HG03025 (cell line): Measurements from ENCODE around the gene ETV6.
"Not testable (repeated sequence)": the region's sequence is repeated elsewhere in the genome, so short reads cannot be mapped to it uniquely, and the experiment has no call there.

Experiments used
- ATAC-seq: cut with Tn5 transposase; IDR thresholded peaks from one replicate; pipeline ENCODE4 v1.9.1; 2021; ENCODE audit warnings: mild to moderate bottlenecking, moderate library complexity; ENCODE audit not compliant: unreplicated experiment, low FRiP score

The ETV6 gene

DNA sequence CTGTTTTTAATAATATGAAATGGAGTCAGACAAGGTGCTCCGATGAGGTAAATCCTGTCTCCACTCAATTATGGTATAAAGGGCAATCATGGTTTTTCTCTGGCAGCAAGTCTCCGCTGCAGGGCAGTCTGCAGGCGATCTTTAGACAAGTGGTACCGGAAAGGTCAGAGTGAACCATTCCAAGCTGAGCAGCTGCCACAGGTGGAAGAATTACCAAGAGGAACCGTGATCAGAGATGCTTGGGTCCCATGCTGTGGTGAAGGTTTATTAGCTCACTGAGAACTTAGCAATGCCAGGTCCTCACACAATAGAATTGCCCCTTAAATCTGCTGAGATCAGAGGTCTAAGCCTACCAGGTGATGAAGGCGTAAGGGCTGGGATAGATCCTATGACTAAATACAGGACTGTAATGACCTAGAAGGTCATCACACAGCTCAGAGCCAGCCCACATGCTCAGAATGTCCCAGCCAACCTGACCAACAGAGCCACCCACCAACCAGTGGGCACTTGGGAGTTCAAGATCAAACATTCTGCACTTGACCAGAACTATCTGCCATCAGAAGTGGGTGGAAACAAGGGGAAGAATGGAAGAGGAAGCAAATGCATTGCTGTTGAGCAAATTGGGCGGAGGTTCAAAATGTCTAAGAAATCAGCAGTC is 246.1 kb downstream of the ETV6 start:
- no peak for ATAC-seq

DNA sequence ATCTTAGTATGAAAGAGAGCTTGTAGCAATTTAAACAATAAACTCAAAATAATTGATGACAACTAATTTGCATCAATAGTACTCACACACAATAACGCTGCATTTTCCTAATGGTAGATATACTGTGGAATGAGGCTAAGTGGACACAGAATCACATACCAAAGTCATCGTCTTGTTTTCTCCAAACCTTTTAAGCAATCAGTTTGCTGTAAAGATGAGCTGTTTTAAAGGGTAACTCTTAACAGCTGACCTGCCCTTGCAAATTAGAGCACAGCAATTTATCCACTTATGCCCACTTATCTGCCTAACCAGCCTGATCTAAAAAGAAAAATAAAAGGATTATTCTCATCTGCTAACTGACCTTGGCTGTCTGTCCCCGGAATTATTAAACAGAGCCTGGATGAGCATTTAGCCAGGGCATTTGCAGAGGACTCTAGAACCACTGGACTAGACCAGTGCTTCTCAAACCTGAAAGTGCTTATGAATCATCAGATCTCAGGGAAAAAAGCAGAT is 247.0 kb downstream of the ETV6 start:
- ATAC-seq, result no peak

DNA sequence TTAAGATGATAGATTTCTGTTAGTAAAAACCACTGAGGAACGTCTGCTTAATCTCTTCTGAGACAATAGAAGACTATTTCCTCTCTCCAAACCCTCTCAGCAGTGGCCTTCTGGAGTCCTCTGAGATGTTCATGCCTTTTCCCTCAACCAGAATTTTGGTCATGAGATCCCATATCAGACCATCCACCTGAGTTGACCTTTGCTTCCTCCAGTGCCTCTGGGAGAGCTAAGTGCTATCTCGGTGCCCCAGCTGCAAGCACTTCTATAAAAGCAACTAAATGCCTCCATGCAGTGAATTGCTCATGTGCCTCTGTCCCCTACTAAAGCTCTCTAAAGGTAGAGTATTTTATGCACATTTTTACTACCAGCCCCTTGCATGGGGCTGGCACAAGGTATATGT is 248.4 kb downstream of the ETV6 start:
- ATAC-seq, result no peak

DNA sequence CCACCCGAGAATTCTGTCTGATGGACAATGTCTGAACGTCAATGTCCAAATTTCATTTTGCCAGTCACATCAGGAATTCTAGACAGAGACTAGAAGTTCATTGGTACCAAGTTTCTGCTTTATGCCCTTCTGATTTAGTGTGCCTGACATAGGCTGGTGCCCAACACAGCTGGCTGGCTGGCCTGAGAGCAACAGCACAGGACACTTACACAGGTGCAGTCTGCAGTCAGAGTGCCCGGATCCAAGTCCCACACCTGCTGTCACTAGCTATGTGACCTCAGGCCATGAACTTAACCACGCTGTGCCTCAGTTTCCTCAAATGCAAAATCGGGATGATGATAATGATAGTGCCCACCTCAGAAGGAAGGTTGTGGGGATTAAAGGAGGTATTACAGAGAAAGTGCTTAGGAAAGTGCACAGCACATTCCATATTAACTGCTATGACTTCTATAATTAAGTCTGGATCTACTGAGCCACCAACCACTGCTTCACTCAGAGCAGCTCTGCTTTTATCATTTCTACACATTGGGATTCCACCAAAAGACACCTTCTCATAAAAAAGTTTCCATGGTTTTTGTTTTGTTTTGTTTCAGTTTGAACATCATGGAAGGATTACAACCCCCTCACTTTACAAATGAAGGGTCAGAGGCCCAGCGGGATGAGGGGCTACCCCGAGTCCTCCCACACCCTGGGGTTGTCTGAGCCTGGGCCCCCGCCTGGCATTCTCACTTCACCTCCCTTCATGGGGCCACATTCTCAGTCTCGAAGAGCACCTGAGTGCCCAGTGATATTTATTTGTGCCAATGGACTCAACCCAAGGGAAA is 252.4 kb downstream of the ETV6 start:
- no peak for ATAC-seq

DNA sequence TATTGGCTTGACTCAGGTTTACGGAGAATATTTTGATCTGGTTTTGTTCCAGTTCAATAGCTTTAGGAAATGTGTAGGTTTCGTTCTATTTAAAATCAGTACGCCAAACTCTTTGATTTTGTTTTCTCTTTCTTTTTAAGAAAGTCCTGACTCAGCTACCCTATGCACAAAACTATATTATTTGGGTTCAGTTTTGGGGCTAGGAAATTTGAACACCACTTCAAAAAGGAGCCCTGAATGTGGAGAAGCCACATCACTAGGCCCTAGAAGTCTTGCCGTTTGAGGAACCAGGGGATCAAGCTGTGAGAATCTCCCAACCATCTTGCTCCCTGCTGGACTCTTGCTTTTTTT is 253.0 kb downstream of the ETV6 start:
- no peak for ATAC-seq

DNA sequence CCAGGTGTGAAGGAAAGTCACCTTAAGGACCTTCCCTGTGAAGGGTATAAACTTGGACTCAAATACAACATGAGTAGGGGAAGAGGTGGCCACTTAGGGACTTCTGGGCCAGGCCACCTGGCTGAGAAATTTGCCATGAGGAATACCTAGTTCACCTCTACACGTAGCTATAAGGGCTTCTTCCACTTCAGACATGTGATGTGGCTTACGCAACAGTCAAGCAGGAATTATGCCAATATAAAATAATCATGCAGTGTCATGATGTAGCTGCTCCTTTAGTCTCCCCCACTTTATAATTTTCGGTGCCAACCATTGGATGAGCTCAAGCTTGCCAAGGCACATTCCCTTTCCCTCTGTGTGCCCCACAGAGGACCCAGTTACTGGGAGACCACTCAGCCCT is 254.7 kb downstream of the ETV6 start:
- no peak for ATAC-seq

DNA sequence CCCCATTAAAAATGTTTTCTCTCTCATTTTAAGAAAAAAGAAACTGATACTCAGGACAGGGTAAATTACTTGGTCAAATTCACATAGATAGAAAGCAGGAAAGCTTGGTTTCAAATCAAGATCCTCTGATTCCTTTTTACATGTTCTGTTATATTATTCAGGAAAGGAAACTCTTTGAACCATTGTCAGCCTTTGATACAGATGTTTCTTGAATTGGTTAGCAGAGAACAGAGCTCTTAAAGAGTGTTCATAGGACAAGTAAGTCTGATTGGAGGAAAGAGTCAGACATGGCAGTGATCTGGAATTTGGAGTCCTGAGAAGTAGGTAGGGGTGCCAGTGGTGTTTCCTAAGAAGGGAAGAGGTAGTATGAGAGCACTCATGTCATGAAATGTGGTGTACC is 256.1 kb downstream of the ETV6 start:
- ATAC-seq, result no peak

DNA sequence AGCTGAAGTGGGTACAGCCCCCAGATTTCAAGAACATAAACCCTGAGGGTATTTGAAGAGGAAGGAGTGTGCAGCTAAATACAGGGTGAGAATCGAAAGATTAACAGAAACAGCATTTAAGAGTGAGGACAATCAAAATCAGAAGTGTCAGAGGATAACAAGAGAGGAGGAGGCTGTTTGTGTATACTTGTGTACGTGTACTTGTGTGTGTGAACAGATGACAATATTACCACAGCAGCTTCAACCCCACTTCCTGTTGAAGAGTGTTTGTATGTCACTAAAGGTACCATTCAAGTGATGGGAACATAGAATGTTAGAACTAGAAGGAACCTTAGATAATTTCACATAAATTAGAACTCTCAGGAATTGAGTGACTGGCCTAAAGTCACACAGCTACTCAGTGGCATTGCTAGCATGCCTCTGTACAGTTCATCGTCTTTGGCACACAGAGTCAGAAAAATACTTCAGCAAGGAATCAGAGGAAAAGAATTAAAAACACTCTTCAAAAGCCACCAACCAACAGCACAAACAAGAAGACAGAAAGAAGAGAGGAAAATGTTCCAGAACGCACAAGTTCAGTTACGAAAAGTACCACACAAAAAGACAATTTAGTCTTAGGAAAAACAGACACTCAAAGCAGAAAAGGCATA is 256.9 kb downstream of the ETV6 start:
- no peak for ATAC-seq

DNA sequence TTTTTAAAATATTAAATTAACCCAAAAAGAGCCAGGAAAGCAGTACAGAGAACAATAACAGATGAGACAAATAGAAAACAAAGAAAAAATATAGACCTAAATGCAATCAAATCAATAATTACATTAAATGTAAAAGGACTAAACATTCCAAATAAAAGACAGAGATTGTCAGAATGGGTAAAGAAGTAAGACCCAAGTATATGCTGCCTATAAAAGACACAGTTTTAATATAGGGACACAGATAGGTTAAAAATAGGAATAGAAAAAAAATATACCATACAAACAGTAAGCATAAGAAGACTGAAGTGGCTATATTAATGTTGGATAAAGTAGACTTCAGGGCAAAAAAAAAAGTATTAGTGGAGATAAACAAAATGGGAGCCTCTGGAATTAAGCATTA is 258.2 kb downstream of the ETV6 start:
- no peak for ATAC-seq

DNA sequence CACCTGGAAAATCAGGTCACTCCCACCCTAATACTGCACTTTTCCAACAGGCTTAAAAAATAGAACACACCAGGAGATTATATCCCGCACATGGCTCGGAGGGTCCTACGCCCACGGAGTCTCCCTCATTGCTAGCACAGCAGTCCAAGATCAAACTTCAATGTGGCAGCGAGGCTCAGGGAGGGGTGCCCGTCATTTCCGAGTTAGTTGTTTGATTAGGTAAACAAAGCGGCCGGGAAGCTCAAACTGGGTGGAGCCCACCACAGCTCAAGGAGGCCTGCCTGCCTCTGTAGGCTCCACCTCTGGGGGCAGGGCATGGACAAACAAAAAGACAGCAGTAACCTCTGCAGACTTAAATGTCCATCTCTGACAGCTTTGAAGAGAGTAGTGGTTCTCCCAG is 259.9 kb downstream of the ETV6 start:
- ATAC-seq, result not testable (repeated sequence)

DNA sequence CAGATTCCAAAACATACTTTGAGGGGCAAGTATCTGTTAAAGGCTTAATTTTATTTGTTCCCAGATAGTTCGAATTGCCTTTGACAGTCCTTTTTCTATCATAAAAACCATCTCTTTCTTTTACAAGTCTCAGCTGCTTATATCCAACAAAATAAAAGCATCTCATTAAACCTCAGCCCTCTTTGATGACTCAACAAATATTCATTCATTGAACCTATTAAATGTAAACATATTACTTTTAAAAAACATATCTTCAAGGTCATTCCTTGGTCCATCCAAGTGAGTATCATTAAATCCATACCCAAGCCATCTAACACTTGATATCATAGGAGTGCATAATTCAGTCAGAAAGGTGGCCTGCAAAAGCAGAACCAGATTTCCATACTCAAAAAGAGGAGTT is 266.6 kb downstream of the ETV6 start:
- no peak for ATAC-seq

DNA sequence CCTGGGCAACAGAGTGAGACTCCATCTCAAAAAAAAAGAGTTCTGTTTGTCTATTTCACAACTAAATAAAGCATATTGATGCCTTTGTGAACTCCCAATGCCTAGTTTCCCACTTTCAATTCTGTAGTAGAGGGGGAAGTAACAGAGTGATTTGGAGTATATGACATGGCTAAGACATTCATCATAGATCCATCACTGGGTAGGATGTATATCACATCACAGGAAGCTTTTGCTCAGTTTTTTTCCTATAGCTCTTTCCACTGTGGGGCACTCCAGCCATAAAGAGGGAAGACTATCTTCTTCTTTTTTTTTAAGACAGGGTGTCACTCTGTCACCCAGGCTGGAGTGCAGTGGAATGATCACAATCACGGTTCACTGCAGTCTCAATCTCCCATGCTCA is 267.3 kb downstream of the ETV6 start:
- ATAC-seq, result no peak

DNA sequence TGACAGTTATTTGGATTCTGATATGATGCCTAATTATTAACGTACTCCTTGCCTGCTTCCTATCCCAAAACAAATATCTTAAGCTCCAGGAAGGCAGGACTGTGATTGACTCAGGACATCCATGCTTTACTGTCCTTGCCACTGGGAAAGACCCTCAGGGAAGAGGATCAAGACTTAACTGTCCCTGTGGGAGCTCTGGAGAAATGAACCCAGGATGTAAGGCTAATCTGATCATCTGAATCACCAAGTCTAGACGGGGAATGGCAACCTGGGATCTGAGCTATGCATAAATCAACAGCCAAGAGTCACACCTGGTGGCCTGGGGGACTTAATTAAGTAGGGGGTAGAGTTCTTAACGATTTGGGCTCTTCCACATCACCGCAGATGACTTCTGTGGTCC is 268.0 kb downstream of the ETV6 start:
- no peak for ATAC-seq

DNA sequence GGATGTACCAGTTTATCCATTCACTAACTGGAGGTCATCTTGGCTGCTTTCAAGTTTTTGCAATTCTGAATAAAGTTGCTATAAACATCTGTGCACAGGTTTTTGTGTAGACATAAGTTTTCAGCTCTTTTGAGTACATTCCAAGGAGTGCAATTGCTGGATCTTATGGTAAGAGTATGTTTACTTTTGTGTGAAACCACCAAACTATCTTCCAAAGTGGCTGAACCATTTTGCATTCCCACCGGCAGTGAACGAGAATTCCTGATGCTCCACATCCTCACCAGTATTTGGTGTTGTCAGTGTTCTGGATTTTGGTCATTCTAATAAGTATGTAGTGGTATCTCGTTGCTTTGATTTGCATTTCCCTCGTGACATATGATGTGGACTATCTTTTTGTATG is 270.8 kb downstream of the ETV6 start:
- ATAC-seq, result no peak

DNA sequence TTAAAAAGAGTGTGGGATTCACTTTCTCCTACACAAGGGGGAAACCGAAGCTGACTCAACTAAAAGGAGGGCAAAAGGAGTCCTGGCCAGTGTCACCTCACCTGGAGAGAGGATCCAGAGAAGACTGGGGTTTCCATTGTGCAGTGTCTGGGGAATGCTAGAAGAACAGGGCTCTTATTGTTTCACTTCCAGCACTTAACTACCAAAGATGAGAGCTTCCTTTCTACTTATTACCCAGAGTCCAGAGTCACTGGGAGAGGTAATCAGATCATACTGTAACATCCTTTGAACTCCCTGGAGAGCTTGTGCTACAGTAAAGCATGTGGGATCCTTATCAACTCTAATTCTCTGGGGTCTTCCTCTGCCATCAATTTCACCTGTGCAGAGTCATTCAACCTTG is 272.9 kb downstream of the ETV6 start:
- no peak for ATAC-seq

DNA sequence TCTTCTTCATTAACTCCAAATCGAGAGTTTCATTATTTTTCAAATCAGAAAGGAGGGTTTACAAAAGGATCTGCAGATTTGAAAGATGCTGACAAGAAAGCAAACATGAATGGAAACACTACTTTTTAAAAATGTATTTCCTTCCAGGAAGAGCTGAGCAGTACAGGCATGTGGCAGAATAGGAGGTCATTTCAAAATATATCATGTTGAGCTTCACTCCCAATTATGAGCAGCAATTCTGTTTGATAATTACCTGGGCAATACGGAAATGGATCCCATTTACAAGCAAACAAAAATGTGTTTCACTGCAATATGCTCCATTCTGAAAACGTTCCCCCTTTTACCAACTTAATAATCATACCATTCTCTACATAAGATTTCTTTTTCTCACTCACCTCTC is 273.6 kb downstream of the ETV6 start:
- no peak for ATAC-seq

DNA sequence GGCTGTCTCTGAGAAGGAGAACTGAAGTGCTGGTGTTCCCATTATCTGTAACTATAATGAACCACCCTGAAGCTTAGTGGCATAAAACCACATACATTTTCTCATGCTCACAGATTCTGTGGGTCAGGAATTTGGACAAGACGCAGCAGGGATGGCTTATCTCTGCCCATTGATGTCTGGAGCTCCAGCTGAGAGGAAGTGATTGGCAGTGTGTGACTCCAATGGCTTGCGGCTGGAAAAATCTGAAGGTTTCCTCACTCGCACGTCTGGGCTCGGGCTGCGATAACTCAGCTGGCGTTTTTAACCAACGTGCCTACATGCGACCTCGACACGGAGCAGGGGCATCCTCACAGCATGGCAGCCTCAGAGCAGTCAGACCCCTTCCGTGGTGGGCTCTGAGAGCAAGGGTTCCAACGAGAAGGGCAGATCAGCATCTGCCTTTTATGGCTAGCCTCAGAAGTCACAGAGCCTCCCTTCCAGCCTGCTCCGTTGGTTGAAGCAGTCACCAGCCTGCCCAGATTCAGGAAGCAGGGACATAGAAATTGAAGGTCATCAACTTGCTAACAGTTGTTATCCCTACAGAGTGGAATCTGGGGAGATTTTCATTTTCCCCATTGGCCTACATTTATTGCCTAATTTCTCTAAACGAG is 277.9 kb downstream of the ETV6 start:
- ATAC-seq, result no peak

DNA sequence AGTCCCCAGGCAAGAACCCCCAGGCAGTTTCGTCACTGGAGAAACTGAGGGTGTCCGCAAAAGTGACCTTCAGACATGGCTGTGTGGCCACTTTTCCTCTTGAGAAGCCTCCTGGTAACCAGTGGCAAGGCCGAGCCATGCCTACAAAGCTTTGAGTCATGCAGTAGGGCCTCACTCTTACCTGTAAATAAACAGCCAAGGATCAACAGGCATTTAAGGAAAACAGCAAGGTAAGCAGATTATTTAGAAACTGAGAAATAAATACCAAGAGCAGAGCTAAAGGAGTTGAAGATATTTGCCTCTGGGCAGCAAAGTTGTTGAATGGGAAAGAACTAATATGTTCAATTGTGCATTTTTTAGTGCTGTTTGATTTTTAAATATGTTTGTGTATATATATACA is 280.2 kb downstream of the ETV6 start:
- no peak for ATAC-seq

DNA sequence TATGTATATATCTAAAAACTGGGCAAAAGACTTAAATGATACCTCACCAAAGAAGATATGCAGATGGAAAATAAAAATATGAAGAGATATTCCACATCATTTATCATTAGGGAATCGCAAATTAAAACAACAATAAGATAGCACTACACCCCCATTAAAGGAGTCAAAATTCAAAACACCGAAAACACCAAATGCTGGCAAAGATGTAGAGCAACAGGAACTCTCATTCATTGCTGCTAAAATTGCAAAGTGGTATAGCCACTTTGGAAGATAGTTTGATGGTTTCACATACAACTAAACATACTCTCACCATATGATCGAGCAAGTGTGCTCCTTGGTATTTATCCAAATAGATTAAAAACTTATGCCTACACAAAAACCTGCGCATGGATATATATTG is 289.7 kb downstream of the ETV6 start:
- no peak for ATAC-seq

DNA sequence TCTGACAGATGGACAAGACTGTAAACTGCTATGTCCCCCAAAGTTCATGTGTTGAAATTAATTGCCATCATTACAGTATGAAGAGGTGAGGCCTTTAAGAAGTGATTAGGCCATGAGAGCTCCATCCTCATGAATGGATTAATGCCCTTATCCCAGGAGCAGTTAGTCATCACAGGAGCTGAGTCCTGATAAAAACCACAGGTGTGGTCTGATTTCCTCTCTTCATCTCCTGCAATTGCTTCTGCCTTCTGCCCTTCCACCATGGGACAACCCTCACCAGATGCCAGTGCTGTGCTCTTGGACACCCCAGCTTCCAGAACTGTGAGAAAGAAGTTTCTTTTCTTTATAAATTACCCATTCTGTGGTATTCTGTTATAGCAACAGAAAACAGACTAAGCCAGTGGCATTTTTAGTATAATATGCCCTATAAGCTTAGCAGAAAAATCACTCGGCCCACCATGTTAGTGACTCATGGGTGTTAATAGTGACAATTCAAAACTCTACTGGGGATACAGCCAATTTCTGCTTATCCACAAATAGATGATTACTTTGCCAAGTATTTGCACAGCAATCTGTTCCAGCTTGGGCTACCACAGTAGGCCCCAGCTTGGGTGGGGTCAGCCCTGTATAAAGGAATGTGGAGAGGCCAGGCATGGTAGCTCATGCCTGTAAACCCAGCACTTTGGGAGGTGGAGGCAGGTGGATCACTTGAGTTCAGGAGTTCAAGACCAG is 292.3 kb downstream of the ETV6 start:
- ATAC-seq, result no peak
